MCF 10A (cell line): ENCODE data around the gene TRIM45. TPM values are rescaled to one million over a fixed set of nuclear protein-coding genes. Genes with fewer than 3 reads are reported as not detected.

ENCODE experiments used
- BruUV-seq: library from RNA; stranded (reverse); fragments of 400-500 nt; replicated peaks from 2 replicates; lab custom pipeline; 2021; lab: Mats Ljungman, UMichigan
- CTCF ChIA-PET: fragments of 300-600 bp; sonication (Branson Sonifier 250); formaldehyde crosslinking; extraction: SDS; loops from one replicate; lab custom pipeline; 2021; ENCODE audit warnings: antibody characterized with exemption, inconsistent platforms; lab: Yijun Ruan, JAX
- POLR2A ChIA-PET: fragments of 300-600, 350-650 bp; sonication (Branson Sonifier 250); formaldehyde crosslinking; extraction: SDS; loops from one replicate; lab custom pipeline; 2020; ENCODE audit warnings: antibody characterized with exemption, inconsistent platforms; lab: Yijun Ruan, JAX
- DNase-seq: peaks from one replicate; pipeline ENCODE4 v3.0.0-alpha.2; 2018; ENCODE audit not compliant: unreplicated experiment
- H3K27ac Mint-ChIP-seq: one replicate; pipeline ENCODE4 v1.8.0; 2022; ENCODE audit warnings: mild to moderate bottlenecking, low read depth, mixed read lengths; ENCODE audit not compliant: unreplicated experiment
- H3K27me3 Mint-ChIP-seq: one replicate; pipeline ENCODE4 v1.8.0; 2022; ENCODE audit warnings: mixed read lengths; ENCODE audit not compliant: insufficient read depth, unreplicated experiment
- H3K36me3 Mint-ChIP-seq: one replicate; pipeline ENCODE4 v1.8.0; 2022; ENCODE audit warnings: mild to moderate bottlenecking, moderate library complexity, mixed read lengths; ENCODE audit not compliant: insufficient read depth, unreplicated experiment
- H3K4me1 Mint-ChIP-seq: one replicate; pipeline ENCODE4 v1.8.0; 2022; ENCODE audit warnings: mixed read lengths; ENCODE audit not compliant: insufficient read depth, unreplicated experiment
- H3K4me3 Mint-ChIP-seq: one replicate; pipeline ENCODE4 v1.8.0; 2022; ENCODE audit warnings: mild to moderate bottlenecking, moderate library complexity, mixed read lengths; ENCODE audit not compliant: unreplicated experiment
- H3K9me3 Mint-ChIP-seq: one replicate; pipeline ENCODE4 v1.8.0; 2022; ENCODE audit warnings: mixed read lengths; ENCODE audit not compliant: unreplicated experiment
- CTCF ChIP-seq: fragments of 200-600 bp; IDR thresholded peaks from one replicate; pipeline ENCODE4 v1.8.0; 2022; ENCODE audit warnings: antibody characterized with exemption, mild to moderate bottlenecking; ENCODE audit not compliant: unreplicated experiment
- intact Hi-C: fragments of 100-400 bp; cut with micrococcal nuclease; formaldehyde crosslinking; loops from 2 replicates; pipeline ENCODE4 v1.14.1; 2022
- total RNA-seq: library from RNA; stranded (reverse); gene quantifications from 2 replicates; pipeline ENCODE4 v1.2.3, GENCODE V29; 2022

Gene TRIM45
- total RNA-seq, 1 experiment from 2014 or later: 1.6 TPM

- no peak overlapping the region for H3K4me3 Mint-ChIP-seq
- TF ChIP-seq CTCF: no peak
- POLR2A ChIA-PET: interaction anchor here (1.0 kb wide), 1 partner anchor 21 kb away, joined by 3 read pairs; no protein-coding TSS in a partner anchor
- DNase-seq: no peak
- no peaks in the 10 kb centered on the region for H3K27me3 Mint-ChIP-seq
- H3K9me3 Mint-ChIP-seq: no peaks in the 10 kb centered on the region
- BruUV-seq: no TSS peak
- H3K4me1 Mint-ChIP-seq: peaks cover 29% of the 10 kb centered on the region
- CTCF ChIA-PET: interaction anchor here (0.6 to 1.1 kb wide), 7 partner anchors 13 to 448 kb away, joined by 3 to 6 read pairs (median 4); no protein-coding TSS in a partner anchor
- no peak overlapping the region for H3K27ac Mint-ChIP-seq
- intact Hi-C loops: no loop called here
- peaks cover 47% of the 10 kb centered on the region for H3K36me3 Mint-ChIP-seq
These were observed 23.2 kb downstream of the TRIM45 start for GRCh38 chr1:117098287-117098890.

- POLR2A ChIA-PET: no interaction called here
- Mint-ChIP-seq H3K4me3 (no peak overlapping the region), H3K27ac (no peak overlapping the region), H3K4me1 (peaks cover 36% of the 10 kb centered on the region), H3K9me3 (no peaks in the 10 kb centered on the region), H3K36me3 (peaks cover 47% of the 10 kb centered on the region), H3K27me3 (no peaks in the 10 kb centered on the region)
- intact Hi-C loops: no loop called here
- CTCF ChIA-PET: interaction anchor here (0.8 to 1.4 kb wide), 3 partner anchors 14 to 30 kb away, joined by 3 to 4 read pairs (median 3); no protein-coding TSS in a partner anchor
- TF ChIP-seq CTCF: no peak
- DNase-seq: no peak
- no TSS peak for BruUV-seq
These were observed 24.1 kb downstream of the TRIM45 start for GRCh38 chr1:117097443-117097842.

- CTCF ChIA-PET: interaction anchor here (0.6 to 1.9 kb wide), 7 partner anchors 14 to 1314 kb away, joined by 3 to 5 read pairs (median 3); no protein-coding TSS in a partner anchor
- Mint-ChIP-seq H3K4me1 (peaks cover 36% of the 10 kb centered on the region), H3K36me3 (peaks cover 46% of the 10 kb centered on the region), H3K27ac (peak overlapping the region; percentile 46), H3K27me3 (no peaks in the 10 kb centered on the region), H3K9me3 (no peaks in the 10 kb centered on the region), H3K4me3 (no peak overlapping the region)
- TF ChIP-seq CTCF: no peak
- intact Hi-C loops: no loop called here
- BruUV-seq: no TSS peak
- POLR2A ChIA-PET: interaction anchor here (1.5 kb wide), 1 partner anchor 22 kb away, joined by 4 read pairs; no protein-coding TSS in a partner anchor
- DNase-seq: no peak
These were observed 24.6 kb downstream of the TRIM45 start for GRCh38 chr1:117096951-117097408.

- H3K4me1 Mint-ChIP-seq: peaks cover 36% of the 10 kb centered on the region
- no TSS peak for BruUV-seq
- no peak overlapping the region for H3K4me3 Mint-ChIP-seq
- no peaks in the 10 kb centered on the region for H3K9me3 Mint-ChIP-seq
- no peaks in the 10 kb centered on the region for H3K27me3 Mint-ChIP-seq
- no peak for DNase-seq
- H3K36me3 Mint-ChIP-seq: peaks cover 37% of the 10 kb centered on the region
- CTCF ChIA-PET: interaction anchor here (0.8 to 6.2 kb wide), 7 partner anchors 15 to 440 kb away, joined by 3 to 40 read pairs (median 3); no protein-coding TSS in a partner anchor
- POLR2A ChIA-PET: interaction anchor here (0.9 to 4.0 kb wide), 4 partner anchors 17 to 35 kb away, joined by 3 to 34 read pairs (median 8); partner anchors contain the start of gene TTF2
- peak overlapping the region; percentile 93 for H3K27ac Mint-ChIP-seq
- intact Hi-C loops: no loop called here
- TF ChIP-seq CTCF: no peak
These were observed 26.5 kb downstream of the TRIM45 start for GRCh38 chr1:117094841-117095604.
